H1 (cell line): ENCODE results near the gene CYTH1. TPM values are rescaled to one million over a fixed set of nuclear protein-coding genes. Genes with fewer than 3 reads are reported as not detected.

Source experiments
- CTCF ChIA-PET: fragments of 300-600 bp; sonication (Branson Sonifier 250); formaldehyde crosslinking; loops from one replicate; lab custom pipeline; 2021; ENCODE audit not compliant: partially characterized antibody; lab: Charles Lee
- POLR2A ChIA-PET: fragments of 300-600 bp; sonication (Branson Sonifier 250); formaldehyde crosslinking; loops from one replicate; lab custom pipeline; 2021; ENCODE audit warnings: inconsistent platforms; ENCODE audit not compliant: partially characterized antibody; lab: Charles Lee
- DNase-seq, 2 experiments: peaks; one replicate each; pipeline versions ENCODE4 v3.0.0 to v3.0.0-alpha.2; 2010 to 2022; ENCODE audit warnings: low spot score in 2 of 2, low read depth in 1 of 2, mixed read lengths in 1 of 2
- FAIRE-seq: peaks from 2 replicates; lab custom pipeline; 2011; peaks lifted over from hg19 to GRCh38; lab: Jason Lieb, UNC
- H2AFZ ChIP-seq: 2 replicates; pipeline ENCODE4 v1.8.1; 2012; ENCODE audit warnings: low read length, inconsistent platforms
- H2AK5ac ChIP-seq: 2 replicates; pipeline ENCODE4 v1.6.1; 2013; ENCODE audit warnings: low read depth, low read length
- H2BK120ac ChIP-seq: replicated peaks from 2 replicates; pipeline ENCODE3; 2013; ENCODE audit warnings: low read depth, low read length, inconsistent platforms
- H2BK12ac ChIP-seq: 2 replicates; pipeline ENCODE4 v1.6.1; 2013; ENCODE audit warnings: low read depth, low read length
- H2BK15ac ChIP-seq: 2 replicates; pipeline ENCODE4 v1.6.1; 2013; ENCODE audit warnings: low read length
- H2BK20ac ChIP-seq: 2 replicates; pipeline ENCODE4 v1.6.1; 2013; ENCODE audit warnings: low read length
- H2BK5ac ChIP-seq: 2 replicates; pipeline ENCODE4 v1.6.1; 2013; ENCODE audit warnings: low read depth, low read length
- H3K14ac ChIP-seq: 2 replicates; pipeline ENCODE4 v1.6.1; 2013; ENCODE audit warnings: inconsistent platforms; ENCODE audit not compliant: insufficient read length
- H3K18ac ChIP-seq: 2 replicates; pipeline ENCODE4 v1.6.1; 2013; ENCODE audit warnings: low read length; ENCODE audit errors: extremely low read depth
- H3K23ac ChIP-seq: 2 replicates; pipeline ENCODE4 v1.6.1; 2013; ENCODE audit warnings: inconsistent platforms; ENCODE audit not compliant: insufficient read length
- H3K23me2 ChIP-seq: 2 replicates; pipeline ENCODE4 v1.6.1; 2013; ENCODE audit warnings: low read depth, low read length
- H3K27ac ChIP-seq: 2 replicates; pipeline ENCODE4 v1.6.1; 2011; ENCODE audit warnings: low read depth, low read length, inconsistent platforms
- H3K27me3 ChIP-seq, 4 experiments: replicated peaks in 1 of 4; 1 replicate in 1 of 4; 2 replicates in 3 of 4; pipeline versions ENCODE4 v1.6.1 to v1.8.1; 2011 to 2013; ENCODE audit warnings: low read length in 3 of 4, mild to moderate bottlenecking in 3 of 4, inconsistent platforms in 2 of 4, mixed read lengths in 2 of 4, moderate library complexity in 1 of 4; ENCODE audit not compliant: control insufficient read depth in 3 of 4, insufficient read depth in 3 of 4; ENCODE audit errors: extremely low read depth in 1 of 4
- H3K36me3 ChIP-seq, 4 experiments: 2 replicates each; pipeline versions ENCODE4 v1.6.1 to v1.8.1; 2011 to 2013; ENCODE audit warnings: mild to moderate bottlenecking in 4 of 4, low read length in 3 of 4, moderate library complexity in 2 of 4, control low read depth in 1 of 4, inconsistent platforms in 1 of 4; ENCODE audit not compliant: insufficient read depth in 4 of 4, control insufficient read depth in 2 of 4
- H3K4ac ChIP-seq: replicated peaks from 2 replicates; pipeline ENCODE3; 2013; ENCODE audit warnings: low read length, low read depth, mixed read lengths, inconsistent platforms; ENCODE audit not compliant: insufficient read length
- H3K4me1 ChIP-seq, 4 experiments: replicated peaks in 1 of 4; 1 replicate in 1 of 4; 2 replicates in 3 of 4; pipeline versions ENCODE4 v1.6.1 to v1.8.1; 2011 to 2013; ENCODE audit warnings: low read length in 3 of 4, inconsistent platforms in 2 of 4, mixed read lengths in 1 of 4; ENCODE audit not compliant: insufficient read depth in 4 of 4, control insufficient read depth in 3 of 4
- H3K4me2 ChIP-seq, 2 experiments: 2 replicates each; pipeline versions ENCODE4 v1.6.1 to v1.8.1; 2011 to 2013; ENCODE audit warnings: low read depth in 2 of 2, low read length in 2 of 2, control low read depth in 1 of 2, inconsistent platforms in 1 of 2, mild to moderate bottlenecking in 1 of 2; ENCODE audit not compliant: insufficient read depth in 1 of 2
- H3K4me3 ChIP-seq, 4 experiments: fragments of 200-600, 300-600 bp in 1 of 4; sonication (generic), shearing (Covaris generic), sonication (Bioruptor Twin) in 1 of 4; 2 replicates each; pipeline versions ENCODE4 v1.5.1 to v1.8.1; 2011 to 2016; ENCODE audit warnings: low read length in 4 of 4, low read depth in 3 of 4, control low read depth in 2 of 4, inconsistent platforms in 2 of 4, mild to moderate bottlenecking in 2 of 4, mixed read lengths in 1 of 4, moderate library complexity in 1 of 4; ENCODE audit not compliant: insufficient read depth in 2 of 4; ENCODE audit errors: extremely low read depth in 1 of 4
- H3K56ac ChIP-seq: replicated peaks from 2 replicates; pipeline ENCODE3; 2013; ENCODE audit warnings: low read depth, mild to moderate bottlenecking, mixed read lengths, low read length, inconsistent platforms; ENCODE audit not compliant: insufficient read length
- H3K79me1 ChIP-seq: 2 replicates; pipeline ENCODE4 v1.6.1; 2013; ENCODE audit warnings: low read depth, low read length, control low read depth
- H3K79me2 ChIP-seq, 2 experiments: 2 replicates each; pipeline versions ENCODE4 v1.6.1 to v1.8.1; 2012 to 2013; ENCODE audit warnings: low read length in 2 of 2, mild to moderate bottlenecking in 2 of 2, inconsistent platforms in 1 of 2; ENCODE audit not compliant: insufficient read depth in 2 of 2, control insufficient read depth in 1 of 2
- H3K9ac ChIP-seq, 4 experiments: replicated peaks in 1 of 4; 1 replicate in 1 of 4; 2 replicates in 3 of 4; pipeline versions ENCODE4 v1.6.1 to v1.8.1; 2011 to 2013; ENCODE audit warnings: low read depth in 3 of 4, low read length in 3 of 4, control low read depth in 2 of 4, mild to moderate bottlenecking in 2 of 4, moderate library complexity in 2 of 4, inconsistent platforms in 1 of 4; ENCODE audit errors: extremely low read depth in 1 of 4
- H3K9me3 ChIP-seq, 2 experiments: 2 replicates each; pipeline versions ENCODE4 v1.6.1 to v1.8.1; 2012 to 2013; ENCODE audit warnings: mild to moderate bottlenecking in 2 of 2, moderate library complexity in 2 of 2, control low read depth in 1 of 2, inconsistent platforms in 1 of 2, low read depth in 1 of 2, low read length in 1 of 2, mixed read lengths in 1 of 2; ENCODE audit not compliant: insufficient read depth in 2 of 2
- H4K20me1 ChIP-seq, 2 experiments: replicated peaks in 1 of 2; 2 replicates each; pipeline versions ENCODE3 to v1.8.1; 2011 to 2013; ENCODE audit warnings: inconsistent platforms in 2 of 2, low read length in 2 of 2, mild to moderate bottlenecking in 1 of 2; ENCODE audit not compliant: insufficient read depth in 2 of 2, control insufficient read depth in 1 of 2
- H4K5ac ChIP-seq: 2 replicates; pipeline ENCODE4 v1.6.1; 2013; ENCODE audit warnings: low read length, low read depth, mixed read lengths, inconsistent platforms; ENCODE audit not compliant: insufficient read length
- H4K8ac ChIP-seq: 2 replicates; pipeline ENCODE4 v1.8.0; 2013; ENCODE audit warnings: mild to moderate bottlenecking, moderate library complexity, low read length, inconsistent platforms; ENCODE audit not compliant: insufficient read depth; ENCODE audit errors: extremely low read depth
- H4K91ac ChIP-seq: replicated peaks from 2 replicates; pipeline ENCODE3; 2013; ENCODE audit warnings: low read length, mixed read lengths, inconsistent platforms; ENCODE audit not compliant: insufficient read length
- BACH1 ChIP-seq: IDR thresholded peaks from 2 replicates; pipeline ENCODE4 v1.6.1; 2012; ENCODE audit warnings: low read length, improper control_type of control experiment
- CTCF ChIP-seq, 3 experiments: IDR thresholded peaks; 1 replicate in 2 of 3; 2 replicates in 1 of 3; pipeline versions ENCODE4 v1.5.1 to v1.6.1; 2011; ENCODE audit warnings: low read length in 3 of 3, mild to moderate bottlenecking in 3 of 3, inconsistent platforms in 2 of 3, low read depth in 1 of 3, moderate library complexity in 1 of 3; ENCODE audit not compliant: insufficient read depth in 1 of 3; ENCODE audit errors: control extremely low read depth in 1 of 3
- HDAC2 ChIP-seq, 2 experiments: fragments of 300-600 bp in 1 of 2; sonication (generic) in 1 of 2; IDR thresholded peaks; 2 replicates each; pipeline ENCODE4 v1.6.1; 2011 to 2012; ENCODE audit warnings: low read depth in 2 of 2, low read length in 2 of 2, mild to moderate bottlenecking in 2 of 2, moderate library complexity in 2 of 2, borderline replicate concordance in 1 of 2, inconsistent platforms in 1 of 2
- SRF ChIP-seq: IDR thresholded peaks from 2 replicates; pipeline ENCODE4 v1.6.1; 2011; ENCODE audit warnings: mild to moderate bottlenecking, low read depth, low read length, moderate library complexity
- WGBS, 2 experiments: shearing (Covaris generic) in 1 of 2; methylation state at CpG; one replicate each; pipeline versions ENCODE4 v1.1.6 to v1.1.7; 2013 to 2015; ENCODE audit warnings: low lambda C conversion rate in 2 of 2, mixed read lengths in 2 of 2, inconsistent platforms in 1 of 2, low coverage in 1 of 2, missing lambda C conversion rate in 1 of 2; ENCODE audit not compliant: insufficient replicate concordance in 2 of 2, insufficient coverage in 1 of 2, insufficient read length in 1 of 2; ENCODE audit errors: extremely low coverage in 1 of 2, missing lambda C conversion rate in 1 of 2; 5-methylcytosine and 5-hydroxymethylcytosine counted together
- polyA plus RNA-seq, 7 experiments: library from polyadenylated mRNA; depleted of rRNA in 3 of 7; stranded (reverse) in 5 of 7; unstranded in 2 of 7; fragments of >200 nt in 5 of 7; fragments of 200-250 nt in 2 of 7; gene quantifications; 1 replicate in 5 of 7; 2 replicates in 1 of 7; 4 replicates in 1 of 7; pipeline versions ENCODE4 v1.2.1 to v1.2.3, GENCODE V29; 2011 to 2013; ENCODE audit warnings: missing spikeins in 2 of 7, mixed read lengths in 2 of 7
- total RNA-seq: library from RNA; stranded (reverse); fragmentation: NEBNext Ultra II Directional; extraction: Animal tissue kit (Norgen Biotek cat#: 25700); gene quantifications from 2 replicates; pipeline ENCODE4 v1.2.1, GENCODE V29; 2021

Gene CYTH1
- total and polyA plus RNA-seq, 2 of the 8 experiments (the other 6 are each of a cell fraction or from before 2014, with no cell fraction given) = 12.8 to 14.8 TPM

GRCh38 chr17:78763561-78763960 is 18.5 kb downstream of the CYTH1 start:
- no peak overlapping the region for H3K4me3 ChIP-seq
- H4K8ac ChIP-seq = no peak overlapping the region
- no peak overlapping the region for H3K4ac ChIP-seq
- H3K18ac ChIP-seq = no peak overlapping the region
- no peak overlapping the region for H3K14ac ChIP-seq
- H2BK120ac ChIP-seq = no peak overlapping the region
- H3K9ac ChIP-seq = no peak overlapping the region
- no peak overlapping the region for H2BK15ac ChIP-seq
- peaks cover under 1% of the 10 kb centered on the region; the same call in 1 of the 2 replicates for H3K23me2 ChIP-seq
- H3K4me2 ChIP-seq = no peak overlapping the region
- ChIA-PET CTCF (no interaction called here), POLR2A (no interaction called here)
- H3K23ac ChIP-seq = no peak overlapping the region
- peaks cover 0 to 4% of the 10 kb centered on the region in 2 experiments; a peak in 2 of 4 replicates for H3K79me2 ChIP-seq
- FAIRE-seq (no peak), DNase-seq (no peak)
- H2AFZ ChIP-seq = no peak overlapping the region
- no peak overlapping the region for H2BK5ac ChIP-seq
- no peak overlapping the region for H3K56ac ChIP-seq
- peaks cover 0 to 4% of the 10 kb centered on the region in 2 experiments for H4K20me1 ChIP-seq
- no peak overlapping the region for H4K5ac ChIP-seq
- H3K4me1 ChIP-seq = peaks cover 0 to 6% (median 3%) of the 10 kb centered on the region in 4 experiments; a peak in 4 of 7 replicates
- TF ChIP-seq SRF (no peak), BACH1 (no peak), HDAC2 (IDR thresholded peaks at IDR 0.05; ENCODE audit: borderline replicate concordance in 1 of 2, low read depth in 2 of 2, low read length in 2 of 2) (no peak), CTCF (IDR thresholded peaks at IDR 0.05; ENCODE audit: control extremely low read depth in 1 of 3, insufficient read depth in 1 of 3, low read depth in 1 of 3, low read length in 3 of 3) (no peak)
- no peak overlapping the region for H2BK20ac ChIP-seq
- no peaks in the 10 kb centered on the region; a peak in 1 of 4 replicates for H3K9me3 ChIP-seq
- no peak overlapping the region for H2AK5ac ChIP-seq
- no peak overlapping the region for H2BK12ac ChIP-seq
- no peak overlapping the region for H4K91ac ChIP-seq
- no peaks in the 10 kb centered on the region for H3K27me3 ChIP-seq
- no peaks in the 10 kb centered on the region for H3K36me3 ChIP-seq
- no peak overlapping the region for H3K27ac ChIP-seq
- H3K79me1 ChIP-seq = peaks cover 6% of the 10 kb centered on the region
- WGBS, 2 experiments = 88% methylated on average over 3 of the region's 3 CpGs; no CpG with 5 or more reads in 1 of the 2 experiments
